SK-N-MC (cell line): ENCODE data around the gene LDLRAD3.

Source experiments
- DNase-seq: peaks from one replicate; pipeline ENCODE4 v3.0.0-alpha.2; 2011; ENCODE audit warnings: low read depth, low spot score
- H3K27ac ChIP-seq: fragments of 200-600 bp; sonication (generic); 2 replicates; pipeline ENCODE4 v1.5.1; 2016; ENCODE audit warnings: mixed run types
- H3K36me3 ChIP-seq: fragments of 200-600 bp; sonication (generic); 2 replicates; pipeline ENCODE4 v1.6.1; 2017; ENCODE audit warnings: antibody characterized with exemption, low read length, mixed read lengths; ENCODE audit not compliant: insufficient read depth
- H3K4me3 ChIP-seq: fragments of 200-600 bp; sonication (generic); 2 replicates; pipeline ENCODE4 v1.5.1; 2016
- H3K9ac ChIP-seq: fragments of 200-600 bp; sonication (generic); 2 replicates; pipeline ENCODE4 v1.8.0; 2017; ENCODE audit warnings: mixed run types, mixed read lengths; ENCODE audit not compliant: insufficient read length
- H3K9me3 ChIP-seq: fragments of 200-600 bp; sonication (generic); 2 replicates; pipeline ENCODE4 v1.6.1; 2017; ENCODE audit warnings: low read depth, mild to moderate bottlenecking, antibody characterized with exemption, low read length, moderate library complexity, mixed read lengths
- EZH2 ChIP-seq: fragments of 200-600 bp; sonication (generic); IDR thresholded peaks from one replicate; pipeline ENCODE4 v1.6.1; 2017; ENCODE audit warnings: antibody characterized with exemption
- FOXP2 ChIP-seq: optimal IDR thresholded peaks from 2 replicates; pipeline ENCODE3; 2011; ENCODE audit warnings: mild to moderate bottlenecking, moderate library complexity; ENCODE audit not compliant: insufficient read depth; ENCODE audit errors: extremely low read length, control extremely low read depth
- POLR2AphosphoS5 ChIP-seq: IDR thresholded peaks from 2 replicates; pipeline ENCODE4 v1.6.1; 2012; ENCODE audit warnings: mild to moderate bottlenecking, low read depth, low read length, borderline replicate concordance

The LDLRAD3 gene

DNA sequence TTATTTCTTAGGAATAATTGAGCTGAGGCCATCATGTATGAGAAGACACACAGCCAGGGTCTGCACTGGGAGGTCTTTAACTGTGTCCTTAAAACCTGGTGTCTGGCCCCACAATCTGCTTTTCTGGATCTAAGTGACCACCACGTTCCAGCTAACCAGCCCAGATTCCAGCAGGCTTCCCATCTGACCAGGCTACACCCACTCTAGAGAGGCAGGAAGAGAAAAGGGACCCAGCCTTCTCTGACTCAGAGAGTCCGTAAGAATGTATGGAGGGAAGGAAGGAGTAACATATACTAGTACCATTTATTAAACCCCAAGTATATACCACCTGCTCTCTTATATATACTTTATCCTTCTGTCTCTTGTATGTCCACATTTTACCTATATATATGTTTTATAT is 80.1 kb downstream of the LDLRAD3 start:
- Histone ChIP-seq H3K36me3 (no peaks in the 10 kb centered on the region), H3K4me3 (no peak overlapping the region), H3K27ac (no peak overlapping the region), H3K9ac (no peak overlapping the region), H3K9me3 (no peaks in the 10 kb centered on the region)
- DNase-seq = no peak
- TF ChIP-seq EZH2 (no peak), FOXP2 (no peak), POLR2AphosphoS5 (no peak)

DNA sequence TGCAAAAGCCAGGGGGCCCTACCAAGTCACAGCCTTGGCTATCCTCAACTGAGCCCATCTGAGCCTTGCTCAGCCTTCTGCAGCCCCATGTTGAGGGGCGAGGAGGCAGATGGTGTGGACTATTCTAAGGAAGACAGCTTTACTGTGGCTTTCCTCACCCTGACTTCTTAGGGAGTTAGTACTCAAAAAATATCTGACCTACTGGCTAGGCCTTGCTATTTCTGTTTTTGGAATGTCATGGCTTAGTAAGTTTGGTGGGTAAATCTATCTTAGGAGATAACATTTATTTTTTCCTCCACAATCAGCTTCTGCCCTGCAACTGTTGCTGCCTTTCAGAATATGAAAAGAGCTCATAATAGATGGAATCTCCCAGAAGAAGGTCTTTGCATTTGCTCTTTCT is 80.9 kb downstream of the LDLRAD3 start:
- no peak overlapping the region for H3K4me3 ChIP-seq
- no peak for DNase-seq
- TF ChIP-seq POLR2AphosphoS5 (no peak), FOXP2 (no peak), EZH2 (no peak)
- H3K9me3 ChIP-seq = no peaks in the 10 kb centered on the region
- H3K36me3 ChIP-seq = no peaks in the 10 kb centered on the region
- H3K9ac ChIP-seq = no peak overlapping the region
- no peak overlapping the region for H3K27ac ChIP-seq

DNA sequence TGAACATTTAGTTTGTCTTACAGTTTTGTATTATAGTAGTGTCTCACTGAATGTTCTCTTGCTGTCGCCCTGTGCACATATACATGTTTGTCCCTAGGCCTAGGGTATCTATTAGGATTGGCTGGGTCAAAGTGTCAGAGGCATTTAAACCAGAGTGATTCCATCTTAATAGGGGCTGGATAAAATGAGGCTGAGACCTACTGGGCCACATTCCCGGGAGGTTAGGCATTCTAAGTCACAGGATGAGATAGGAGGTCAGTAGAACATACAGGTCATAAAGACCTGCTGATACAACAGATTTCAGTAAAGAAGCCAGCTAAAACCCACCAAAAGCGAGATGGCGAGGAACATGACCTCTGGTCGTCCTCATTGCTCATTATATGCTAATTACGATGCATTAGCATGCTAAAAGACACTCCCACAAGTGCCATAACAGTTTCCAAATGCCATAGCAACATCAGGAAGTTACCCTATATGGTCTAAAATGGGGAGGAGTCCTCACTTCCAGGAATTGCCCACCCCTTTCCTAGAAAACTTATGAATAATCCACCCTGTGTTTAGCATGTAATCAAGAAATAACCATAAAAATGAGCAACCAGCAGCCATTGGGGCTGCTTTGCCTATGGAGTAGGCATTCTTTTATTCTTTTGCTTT is 82.6 kb downstream of the LDLRAD3 start:
- Histone ChIP-seq H3K4me3 (no peak overlapping the region), H3K27ac (no peak overlapping the region), H3K36me3 (no peaks in the 10 kb centered on the region), H3K9me3 (no peaks in the 10 kb centered on the region), H3K9ac (no peak overlapping the region)
- DNase-seq = no peak
- TF ChIP-seq FOXP2 = no peak

DNA sequence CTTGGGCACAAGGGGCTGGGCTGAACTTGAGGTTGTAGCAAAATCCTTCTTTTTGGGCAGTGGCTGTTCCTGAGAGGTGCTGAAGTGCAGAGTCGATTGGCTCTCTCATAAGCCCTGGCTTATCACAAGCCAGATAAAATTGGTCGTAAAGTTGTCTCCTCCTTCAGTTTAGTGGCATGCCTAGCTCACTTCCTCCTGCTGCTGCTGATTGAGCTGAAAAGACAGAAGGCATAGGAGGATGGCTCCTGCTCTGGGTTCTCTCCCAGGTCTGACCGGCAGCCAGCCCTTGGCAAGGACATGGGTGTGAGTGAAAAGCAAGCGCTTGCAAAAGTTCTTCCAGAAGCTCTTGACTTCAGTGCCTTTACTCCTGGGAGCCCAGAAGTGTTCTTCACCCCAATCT is 83.9 kb downstream of the LDLRAD3 start:
- Histone ChIP-seq H3K36me3 (no peaks in the 10 kb centered on the region), H3K27ac (no peak overlapping the region), H3K9me3 (no peaks in the 10 kb centered on the region), H3K9ac (no peak overlapping the region), H3K4me3 (no peak overlapping the region)
- no peak for DNase-seq
- TF ChIP-seq EZH2 = no peak
- no peak for TF ChIP-seq POLR2AphosphoS5
- no peak for TF ChIP-seq FOXP2

DNA sequence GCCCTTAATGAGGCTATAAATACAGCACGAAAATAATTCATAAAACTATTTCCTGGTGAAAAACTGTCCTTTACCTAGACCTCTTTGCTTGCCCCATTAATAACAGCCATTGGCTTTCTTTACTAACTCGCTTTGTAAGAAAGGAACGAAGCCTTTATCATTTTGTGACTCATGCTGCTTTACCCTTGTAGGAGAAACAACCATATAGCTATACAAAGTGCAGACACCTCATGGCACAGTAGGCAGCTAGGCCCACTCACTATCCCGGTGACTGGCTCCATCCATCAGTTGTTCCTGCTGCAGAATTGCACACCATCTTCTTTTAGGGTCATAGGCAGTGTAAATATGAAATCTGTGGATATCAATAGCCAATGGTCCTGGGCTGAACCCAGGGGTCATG is 85.8 kb downstream of the LDLRAD3 start:
- Histone ChIP-seq H3K4me3 (no peak overlapping the region), H3K9ac (no peak overlapping the region), H3K9me3 (no peaks in the 10 kb centered on the region), H3K27ac (peak overlapping the region; percentile 42; the same call in 1 of the 2 replicates), H3K36me3 (no peaks in the 10 kb centered on the region)
- TF ChIP-seq POLR2AphosphoS5 = no peak
- TF ChIP-seq EZH2 = no peak
- no peak for TF ChIP-seq FOXP2
- no peak for DNase-seq

DNA sequence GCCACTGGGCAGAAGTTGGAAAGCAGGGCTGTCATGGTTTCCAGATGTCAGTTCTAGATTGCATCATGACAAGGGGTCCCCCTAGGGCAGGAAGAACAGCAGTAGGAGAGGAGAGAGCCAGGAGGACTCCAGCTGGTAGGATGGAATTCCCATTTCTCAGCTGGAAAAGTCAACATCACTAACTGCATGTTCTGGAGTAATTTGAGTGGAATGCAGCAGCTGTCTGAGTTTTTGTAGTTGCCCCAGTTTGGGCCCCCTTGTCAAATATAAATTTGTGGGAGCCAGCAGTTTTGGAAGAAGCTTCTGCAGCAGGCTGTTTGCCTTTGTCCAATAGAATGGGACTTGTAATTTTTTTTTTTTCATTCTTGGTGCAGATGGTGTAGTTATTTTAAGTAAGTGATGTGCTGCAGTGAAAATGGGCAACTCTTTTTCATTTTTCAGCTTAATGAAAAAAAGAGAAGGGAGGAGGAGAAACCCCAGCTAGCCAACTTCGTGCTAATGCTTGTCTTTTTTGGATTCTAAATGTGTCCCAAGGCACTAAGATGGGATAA is 86.9 kb downstream of the LDLRAD3 start:
- DNase-seq = peak; percentile 18
- H3K36me3 ChIP-seq = no peaks in the 10 kb centered on the region
- H3K27ac ChIP-seq = peak overlapping the region; percentile 46; the same call in 1 of the 2 replicates

DNA sequence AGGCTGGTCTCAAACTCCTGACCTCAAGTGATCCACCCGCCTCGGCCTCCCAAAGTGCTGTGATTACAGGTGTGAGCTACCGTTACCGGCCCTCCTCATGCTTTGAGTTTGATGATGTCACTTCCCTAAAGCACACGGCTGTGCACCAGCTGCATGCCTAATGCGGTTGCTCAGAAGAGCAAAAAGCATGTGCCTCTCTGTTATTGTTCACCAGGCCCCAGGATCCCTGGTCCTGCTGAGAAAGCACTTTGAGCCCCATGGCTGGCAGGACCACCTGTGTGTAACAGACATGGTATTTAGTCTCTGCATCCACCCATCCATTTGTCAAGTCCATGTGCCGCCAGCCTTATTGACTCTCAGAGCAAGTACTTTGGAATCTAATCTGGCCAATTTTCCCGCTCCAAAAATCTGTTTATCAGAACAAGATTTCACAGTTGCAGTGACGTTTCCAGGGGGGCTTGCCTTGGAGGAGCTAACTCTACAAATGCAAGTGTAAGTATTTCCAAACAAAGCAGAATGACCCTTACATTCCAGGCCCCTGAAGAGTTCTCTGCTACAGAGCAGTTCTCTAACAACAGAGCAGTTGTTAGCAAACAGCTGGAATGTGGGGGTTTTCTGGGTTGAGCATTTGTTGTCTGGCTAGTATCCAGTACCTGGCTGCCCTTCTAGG is 89.4 kb downstream of the LDLRAD3 start:
- Histone ChIP-seq H3K36me3 (no peaks in the 10 kb centered on the region), H3K9ac (no peak overlapping the region), H3K4me3 (no peak overlapping the region), H3K27ac (no peak overlapping the region), H3K9me3 (no peaks in the 10 kb centered on the region)
- no peak for TF ChIP-seq EZH2
- DNase-seq = no peak

More for the DNA sequence above, 86.9 kb downstream of the LDLRAD3 start:
- TF ChIP-seq EZH2 (no peak), FOXP2 (peak; percentile 31), POLR2AphosphoS5 (no peak)
- H3K9me3 ChIP-seq = no peaks in the 10 kb centered on the region
- peak overlapping the region; percentile 31 for H3K4me3 ChIP-seq
- H3K9ac ChIP-seq = no peak overlapping the region

DNA sequence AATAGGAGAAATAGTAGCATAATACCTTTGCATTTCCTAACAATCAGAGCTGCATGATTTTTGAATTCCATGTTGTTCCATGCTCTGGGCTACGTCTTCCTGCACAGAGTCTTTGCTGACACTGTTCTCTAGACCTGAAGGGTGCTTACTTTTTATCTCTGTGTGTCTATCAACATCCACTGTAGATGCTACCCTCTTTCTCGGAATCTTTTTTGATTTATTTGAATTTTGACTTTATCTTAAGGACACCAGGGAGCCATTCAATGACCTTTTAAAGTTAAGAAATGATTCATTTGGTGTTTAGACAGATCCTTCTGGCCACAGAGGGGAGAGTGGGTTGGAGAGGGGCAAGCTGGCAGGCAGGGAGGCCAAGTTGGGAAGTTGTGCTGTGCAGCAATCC is 90.1 kb downstream of the LDLRAD3 start:
- H3K4me3 ChIP-seq = no peak overlapping the region
- no peaks in the 10 kb centered on the region for H3K9me3 ChIP-seq
- no peak overlapping the region for H3K9ac ChIP-seq
- DNase-seq = no peak
- no peaks in the 10 kb centered on the region for H3K36me3 ChIP-seq
- H3K27ac ChIP-seq = no peak overlapping the region
- no peak for TF ChIP-seq EZH2
- no peak for TF ChIP-seq POLR2AphosphoS5
- TF ChIP-seq FOXP2 = no peak
